PC-9 (cell line): Measurements from ENCODE around the gene ELAVL3. TPM values are rescaled to one million over a fixed set of nuclear protein-coding genes. Genes with fewer than 3 reads are reported as not detected.
A peak's percentile ranks its signal among the peaks of the same experiment; 100 is the strongest.

Experiments used
- BruUV-seq: library from RNA; stranded (reverse); fragments of 400-500 nt; replicated peaks from 2 replicates; lab custom pipeline; 2021; lab: Mats Ljungman, UMichigan
- CTCF ChIA-PET: fragments of 300-600 bp; sonication (Branson Sonifier 250); formaldehyde crosslinking; loops from one replicate; lab custom pipeline; 2022; ENCODE audit warnings: antibody characterized with exemption; lab: Charles Lee
- POLR2A ChIA-PET: fragments of 300-600 bp; sonication (Branson Sonifier 250); formaldehyde crosslinking; loops from one replicate; lab custom pipeline; 2022; ENCODE audit warnings: antibody characterized with exemption; ENCODE audit not compliant: unreplicated experiment; lab: Charles Lee
- DNase-seq, 2 experiments: peaks; one replicate each; pipeline versions ENCODE4 v3.0.0 to v3.0.0-alpha.2; 2015 to 2022; ENCODE audit warnings: mixed read lengths in 1 of 2
- H2AFZ ChIP-seq: fragments of 200-600 bp; sonication (generic); 2 replicates; pipeline ENCODE4 v1.8.1; 2017; ENCODE audit warnings: antibody characterized with exemption
- H3F3A ChIP-seq: fragments of 200-600 bp; sonication (generic); 2 replicates; pipeline ENCODE4 v1.8.1; 2017; ENCODE audit warnings: antibody characterized with exemption, mild to moderate bottlenecking, low read depth; ENCODE audit not compliant: insufficient read depth
- H3K27ac ChIP-seq: fragments of 200-600 bp; sonication (generic); 2 replicates; pipeline ENCODE4 v1.6.1; 2016; ENCODE audit warnings: mixed run types
- H3K27me3 ChIP-seq: fragments of 200-600 bp; sonication (generic); 2 replicates; pipeline ENCODE4 v1.6.1; 2016; ENCODE audit warnings: low read depth, mixed run types; ENCODE audit not compliant: insufficient read depth
- H3K36me3 ChIP-seq: fragments of 200-600 bp; sonication (generic); 2 replicates; pipeline ENCODE4 v1.6.1; 2016; ENCODE audit warnings: low read depth, mixed run types
- H3K4me1 ChIP-seq: fragments of 200-600 bp; sonication (generic); replicated peaks from 2 replicates; pipeline ENCODE4 v1.6.1; 2016; ENCODE audit warnings: mixed run types; ENCODE audit not compliant: insufficient read depth
- H3K4me2 ChIP-seq: fragments of 200-600 bp; sonication (generic); 2 replicates; pipeline ENCODE4 v1.6.1; 2017; ENCODE audit warnings: mixed run types
- H3K4me3 ChIP-seq: fragments of 200-600 bp; sonication (generic); 2 replicates; pipeline ENCODE4 v1.6.1; 2016; ENCODE audit warnings: mixed run types
- H3K79me2 ChIP-seq: fragments of 200-600 bp; sonication (generic); 2 replicates; pipeline ENCODE4 v1.6.1; 2017; ENCODE audit warnings: low read depth, mixed run types
- H3K9me2 ChIP-seq: fragments of 200-600 bp; sonication (generic); 2 replicates; pipeline ENCODE4 v1.8.1; 2017; ENCODE audit warnings: mild to moderate bottlenecking; ENCODE audit not compliant: insufficient read depth
- H3K9me3 ChIP-seq: fragments of 200-600 bp; sonication (generic); 2 replicates; pipeline ENCODE4 v1.8.1; 2016; ENCODE audit warnings: low read depth; ENCODE audit not compliant: insufficient read depth
- H4K20me1 ChIP-seq: fragments of 200-600 bp; sonication (generic); 2 replicates; pipeline ENCODE4 v1.8.1; 2017; ENCODE audit not compliant: insufficient read depth
- EZH2 ChIP-seq: fragments of 200-600 bp; sonication (generic); IDR thresholded peaks from 2 replicates; pipeline ENCODE4 v1.8.0; 2017; ENCODE audit warnings: antibody characterized with exemption, low read depth
- intact Hi-C: fragments of 100-400 bp; cut with micrococcal nuclease; formaldehyde crosslinking; loops from one replicate; pipeline ENCODE4 v1.10.0; 2022; ENCODE audit not compliant: unreplicated experiment
- total RNA-seq: library from RNA; stranded (reverse); gene quantifications from 2 replicates; pipeline ENCODE4 v1.2.3, GENCODE V29; 2021
- TF ChIP-seq, protein P1 (sequence below): fragments of 200-600 bp; sonication (generic); conservative IDR thresholded peaks from 2 replicates; pipeline ENCODE4 v1.6.1; 2017; ENCODE audit warnings: mixed run types, antibody characterized with exemption, mild to moderate bottlenecking, moderate library complexity

The ELAVL3 gene
- total RNA-seq, 1 experiment from 2014 or later, result not detected

DNA sequence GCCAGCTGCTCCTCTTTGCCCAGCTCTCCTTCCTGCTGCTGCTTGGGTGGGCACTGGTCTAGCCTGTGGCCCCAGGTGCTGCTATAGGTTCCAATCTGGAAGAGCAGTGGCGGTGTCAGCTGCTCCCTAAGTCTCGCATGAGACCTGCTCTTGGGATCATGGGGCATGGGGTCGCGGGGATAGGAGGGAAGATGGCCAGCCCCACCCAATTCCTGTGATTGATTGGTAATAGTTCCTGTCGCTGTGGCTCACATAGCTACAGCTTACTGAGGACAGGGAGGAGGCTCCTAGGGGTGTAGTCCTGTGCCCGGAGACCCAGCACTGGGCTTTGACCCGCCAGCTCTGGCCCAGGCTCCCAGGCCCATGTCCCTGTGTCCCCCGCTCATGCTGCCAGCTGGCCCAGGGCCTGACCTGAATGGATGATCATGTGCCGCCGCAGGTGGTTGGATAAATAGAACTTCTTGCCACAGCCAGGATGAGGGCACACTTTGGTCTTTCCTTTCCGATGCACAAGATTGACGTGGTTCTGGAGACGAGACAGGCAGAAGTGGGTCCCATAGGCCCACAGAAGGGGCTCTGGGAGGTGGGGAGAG, 4.5 kb upstream of the ELAVL3 start:
- no TSS peak for BruUV-seq
- CTCF ChIA-PET, result interaction anchor here (0.6 kb wide), 1 partner anchor 1175 kb away, joined by 8 read pairs; no protein-coding TSS in a partner anchor

GRCh38 chr19:11483366-11484111, 2.7 kb upstream of the ELAVL3 start:
- Histone ChIP-seq H3F3A (peaks cover 18% of the 10 kb centered on the region; the same call in 1 of the 2 replicates), H3K4me3 (no peak overlapping the region), H3K9me3 (no peaks in the 10 kb centered on the region), H3K79me2 (no peaks in the 10 kb centered on the region), H2AFZ (no peak overlapping the region), H3K27me3 (no peaks in the 10 kb centered on the region), H3K27ac (no peak overlapping the region), H4K20me1 (0 out of 2 replicates have a peak, but pooled peaks cover 3% of the 10 kb centered on the region), H3K36me3 (no peaks in the 10 kb centered on the region), H3K4me2 (no peak overlapping the region), H3K4me1 (no peaks in the 10 kb centered on the region), H3K9me2 (no peaks in the 10 kb centered on the region)
- DNase-seq, result no peak
- intact Hi-C loops, result loop anchor here (2.0 kb wide), 1 partner anchor 191 kb away; no protein-coding TSS in a partner anchor
- TF ChIP-seq, protein P1, sequence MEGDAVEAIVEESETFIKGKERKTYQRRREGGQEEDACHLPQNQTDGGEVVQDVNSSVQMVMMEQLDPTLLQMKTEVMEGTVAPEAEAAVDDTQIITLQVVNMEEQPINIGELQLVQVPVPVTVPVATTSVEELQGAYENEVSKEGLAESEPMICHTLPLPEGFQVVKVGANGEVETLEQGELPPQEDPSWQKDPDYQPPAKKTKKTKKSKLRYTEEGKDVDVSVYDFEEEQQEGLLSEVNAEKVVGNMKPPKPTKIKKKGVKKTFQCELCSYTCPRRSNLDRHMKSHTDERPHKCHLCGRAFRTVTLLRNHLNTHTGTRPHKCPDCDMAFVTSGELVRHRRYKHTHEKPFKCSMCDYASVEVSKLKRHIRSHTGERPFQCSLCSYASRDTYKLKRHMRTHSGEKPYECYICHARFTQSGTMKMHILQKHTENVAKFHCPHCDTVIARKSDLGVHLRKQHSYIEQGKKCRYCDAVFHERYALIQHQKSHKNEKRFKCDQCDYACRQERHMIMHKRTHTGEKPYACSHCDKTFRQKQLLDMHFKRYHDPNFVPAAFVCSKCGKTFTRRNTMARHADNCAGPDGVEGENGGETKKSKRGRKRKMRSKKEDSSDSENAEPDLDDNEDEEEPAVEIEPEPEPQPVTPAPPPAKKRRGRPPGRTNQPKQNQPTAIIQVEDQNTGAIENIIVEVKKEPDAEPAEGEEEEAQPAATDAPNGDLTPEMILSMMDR, result no peak
- TF ChIP-seq EZH2, result no peak
- POLR2A ChIA-PET, result no interaction called here
- CTCF ChIA-PET, result interaction anchor here (0.6 to 1.3 kb wide), 2 partner anchors 109 to 229 kb away, joined by 4 to 6 read pairs; partner anchors contain the start of gene SWSAP1
- no TSS peak for BruUV-seq

More for the DNA sequence above, 4.5 kb upstream of the ELAVL3 start:
- H2AFZ ChIP-seq, result no peak overlapping the region
- DNase-seq, result no peak
- H4K20me1 ChIP-seq, result 0 out of 2 replicates have a peak, but pooled peaks cover 3% of the 10 kb centered on the region
- H3K27me3 ChIP-seq, result no peaks in the 10 kb centered on the region
- no peaks in the 10 kb centered on the region for H3K9me3 ChIP-seq
- H3K4me2 ChIP-seq, result no peak overlapping the region
- no peaks in the 10 kb centered on the region for H3K36me3 ChIP-seq
- intact Hi-C loops, result no loop called here
- H3K27ac ChIP-seq, result no peak overlapping the region
- H3K79me2 ChIP-seq, result no peaks in the 10 kb centered on the region
- no peaks in the 10 kb centered on the region for H3K4me1 ChIP-seq
- POLR2A ChIA-PET, result no interaction called here
- no peak for TF ChIP-seq EZH2
- TF ChIP-seq, protein P1, result no peak
- peaks cover 11% of the 10 kb centered on the region; the same call in 1 of the 2 replicates for H3F3A ChIP-seq
- no peak overlapping the region for H3K4me3 ChIP-seq
- H3K9me2 ChIP-seq, result no peaks in the 10 kb centered on the region

GRCh38 chr19:11482384-11483050, 1.7 kb upstream of the ELAVL3 start:
- H3K79me2 ChIP-seq, result no peaks in the 10 kb centered on the region
- no peaks in the 10 kb centered on the region for H3K9me3 ChIP-seq
- TF ChIP-seq EZH2, result no peak
- TF ChIP-seq, protein P1, result peak; percentile 95
- H3K4me1 ChIP-seq, result no peaks in the 10 kb centered on the region
- H3K36me3 ChIP-seq, result no peaks in the 10 kb centered on the region
- no peak overlapping the region for H3K4me3 ChIP-seq
- H4K20me1 ChIP-seq, result 0 out of 2 replicates have a peak, but pooled peaks cover 3% of the 10 kb centered on the region
- no TSS peak for BruUV-seq
- H3K9me2 ChIP-seq, result no peaks in the 10 kb centered on the region
- ChIA-PET CTCF (interaction anchor here (0.6 to 1.3 kb wide), 6 partner anchors 63 to 447 kb away, joined by 3 to 5 read pairs (median 4); partner anchors contain the start of genes RGL3 and SWSAP1), POLR2A (interaction anchor here (0.6 kb wide), 2 partner anchors 30 to 472 kb away, joined by 3 to 11 read pairs; no protein-coding TSS in a partner anchor)
- H3K27me3 ChIP-seq, result no peaks in the 10 kb centered on the region
- no peak overlapping the region for H3K27ac ChIP-seq
- intact Hi-C loops, result loop anchor here (2.0 kb wide), 1 partner anchor 190 kb away; no protein-coding TSS in a partner anchor
- H2AFZ ChIP-seq, result no peak overlapping the region
- H3F3A ChIP-seq, result peaks cover 20% of the 10 kb centered on the region; the same call in 1 of the 2 replicates
- peak; percentile 47 to 73 for DNase-seq
- peak overlapping the region; percentile 26 for H3K4me2 ChIP-seq
